ENCODE data around the gene PANX2.

PANX2 gene

DNA sequence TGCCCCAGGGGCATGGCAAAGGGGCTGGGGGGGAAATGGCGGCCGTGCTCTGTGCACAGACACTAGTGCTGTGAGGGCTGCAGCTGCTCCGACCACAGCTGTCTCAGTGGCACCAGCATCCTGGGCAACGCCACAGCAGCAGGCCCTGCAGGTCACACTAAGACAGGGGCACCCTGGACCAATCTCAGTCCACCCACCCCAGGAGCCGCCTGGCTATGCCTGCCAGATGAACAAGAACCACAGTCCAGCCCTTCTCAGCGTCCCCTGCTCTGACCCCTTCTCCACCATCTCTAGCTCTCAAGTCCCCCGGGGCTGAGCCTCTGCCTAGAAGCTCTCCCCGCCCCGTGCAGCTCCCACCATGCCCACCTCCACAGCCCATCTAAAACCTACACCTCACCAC, 57.8 kb downstream of the PANX2 start:
- DNase-seq (ENCODE audit: low read depth in 2 of 2) = no peak

DNA sequence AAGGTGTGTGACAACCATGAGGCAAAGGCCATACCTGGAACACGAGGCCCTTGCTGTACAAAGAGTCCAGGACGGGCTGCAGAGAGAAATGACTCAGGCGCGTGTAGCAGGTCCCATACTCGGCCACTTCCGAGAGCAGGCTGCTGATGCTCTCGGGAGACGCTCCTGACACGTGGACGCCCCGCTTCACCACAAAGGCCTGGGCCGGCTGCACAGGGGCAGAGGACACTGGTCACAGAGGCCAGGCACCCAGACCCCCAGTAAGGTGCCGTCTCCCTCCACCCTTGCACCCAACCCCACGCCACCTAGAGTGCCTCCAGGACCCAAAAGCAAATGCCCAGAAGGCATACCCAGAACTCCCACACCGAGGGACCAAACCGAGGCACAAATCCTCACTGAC, 58.8 kb downstream of the PANX2 start:
- no peak for DNase-seq (ENCODE audit: low read depth in 2 of 2)
